DOHH2 (cell line): ENCODE results near the gene RTCB.
"Not testable (repeated sequence)": the region's sequence is repeated elsewhere in the genome, so short reads cannot be mapped to it uniquely, and the experiment has no call there.

ENCODE experiments used
- CTCF ChIP-seq: fragments of 200-600 bp; sonication (generic); IDR thresholded peaks from one replicate; pipeline ENCODE4 v1.5.1; 2014; ENCODE audit warnings: antibody characterized with exemption, mild to moderate bottlenecking, low read depth, low read length; ENCODE audit not compliant: poor library complexity, severe bottlenecking
- EZH2phosphoT487 ChIP-seq: fragments of 200-600 bp; sonication (generic); IDR thresholded peaks from 2 replicates; pipeline ENCODE4 v1.6.1; 2017; ENCODE audit warnings: borderline replicate concordance, mild to moderate bottlenecking, antibody characterized with exemption, low read length, moderate library complexity, mixed read lengths

- TF ChIP-seq CTCF, EZH2phosphoT487: not testable (repeated sequence)
Observed at GRCh38 chr22:32360096-32360495, 52.0 kb downstream of the RTCB start.
